SU-DHL-6 (cell line): ENCODE results near the gene FAM170A.

Experiments
- H2AFZ ChIP-seq: fragments of 200-600 bp; sonication (generic); 2 replicates; pipeline ENCODE4 v1.6.1; 2014; ENCODE audit warnings: low read depth, mild to moderate bottlenecking, moderate library complexity, mixed read lengths, antibody characterized with exemption, low read length; ENCODE audit not compliant: severe bottlenecking
- H3F3A ChIP-seq: fragments of 200-600 bp; shearing (Covaris generic); 2 replicates; pipeline ENCODE4 v1.6.0; 2016; ENCODE audit warnings: antibody characterized with exemption, mild to moderate bottlenecking; ENCODE audit not compliant: insufficient read depth
- H3K27ac ChIP-seq: fragments of 200-600 bp; sonication (generic); 2 replicates; pipeline ENCODE4 v1.5.1; 2016; ENCODE audit warnings: low read depth, mild to moderate bottlenecking, low read length, moderate library complexity, mixed read lengths
- H3K27me3 ChIP-seq: fragments of 200-600 bp; sonication (generic), shearing (Covaris generic); 2 replicates; pipeline ENCODE4 v1.6.0; 2014; ENCODE audit warnings: mild to moderate bottlenecking, low read length
- H3K36me3 ChIP-seq: fragments of 200-600 bp; sonication (generic); 2 replicates; pipeline ENCODE4 v1.6.1; 2014; ENCODE audit warnings: mild to moderate bottlenecking, low read length, mixed read lengths
- H3K4me2 ChIP-seq: fragments of 300-600, 200-600 bp; shearing (Covaris generic), sonication (generic); 2 replicates; pipeline ENCODE4 v1.6.0; 2014; ENCODE audit warnings: low read length, low read depth, mild to moderate bottlenecking; ENCODE audit not compliant: poor library complexity, severe bottlenecking
- H3K4me3 ChIP-seq: fragments of 200-600 bp; sonication (generic); 2 replicates; pipeline ENCODE4 v1.5.1; 2014; ENCODE audit warnings: antibody characterized with exemption, low read length, mild to moderate bottlenecking, mixed read lengths; ENCODE audit not compliant: insufficient read depth, poor library complexity, severe bottlenecking
- H3K79me2 ChIP-seq: fragments of 200-600 bp; sonication (generic); 2 replicates; pipeline ENCODE4 v1.6.1; 2014; ENCODE audit warnings: mild to moderate bottlenecking, low read length, moderate library complexity; ENCODE audit not compliant: insufficient read depth
- H3K9ac ChIP-seq: fragments of 200-600 bp; sonication (generic); 2 replicates; pipeline ENCODE4 v1.7.0; 2014; ENCODE audit warnings: mild to moderate bottlenecking, low read length
- H3K9me2 ChIP-seq: fragments of 200-600 bp; sonication (generic); replicated peaks from 2 replicates; pipeline ENCODE4 v1.6.1; 2014; ENCODE audit warnings: low read length; ENCODE audit not compliant: insufficient read depth
- H3K9me3 ChIP-seq: fragments of 200-600 bp; sonication (generic); 2 replicates; pipeline ENCODE4 v1.6.1; 2014; ENCODE audit warnings: low read length, mixed read lengths; ENCODE audit not compliant: insufficient read depth
- H4K20me1 ChIP-seq: fragments of 200-600 bp; sonication (generic); 2 replicates; pipeline ENCODE4 v1.6.1; 2014; ENCODE audit warnings: low read depth, mild to moderate bottlenecking, antibody characterized with exemption, low read length, moderate library complexity, mixed read lengths
- CTCF ChIP-seq: fragments of 200-600 bp; sonication (generic); IDR thresholded peaks from one replicate; pipeline ENCODE4 v1.5.1; 2017; ENCODE audit warnings: antibody characterized with exemption, mild to moderate bottlenecking, low read length, moderate library complexity; ENCODE audit not compliant: insufficient read depth, poor library complexity, severe bottlenecking
- EZH2phosphoT487 ChIP-seq: fragments of 200-600 bp; sonication (generic), shearing (Covaris generic); conservative IDR thresholded peaks from 2 replicates; pipeline ENCODE4 v1.6.1; 2018; ENCODE audit warnings: mild to moderate bottlenecking, antibody characterized with exemption, low read length, moderate library complexity, mixed read lengths

The FAM170A gene

GRCh38 chr5:119614838-119615237, 14.5 kb upstream of the FAM170A start:
- H3K79me2 ChIP-seq, result no peaks in the 10 kb centered on the region
- no peak overlapping the region for H3K9ac ChIP-seq
- no peak overlapping the region for H3K4me3 ChIP-seq
- H4K20me1 ChIP-seq, result no peaks in the 10 kb centered on the region
- H3K36me3 ChIP-seq, result no peaks in the 10 kb centered on the region
- TF ChIP-seq EZH2phosphoT487, result no peak
- no peak for TF ChIP-seq CTCF
- no peaks in the 10 kb centered on the region for H3F3A ChIP-seq
- H3K9me3 ChIP-seq, result no peaks in the 10 kb centered on the region
- no peak overlapping the region for H2AFZ ChIP-seq
- no peak overlapping the region for H3K27ac ChIP-seq
- H3K9me2 ChIP-seq, result no peaks in the 10 kb centered on the region
- H3K4me2 ChIP-seq, result no peak overlapping the region
- H3K27me3 ChIP-seq, result 0 out of 2 replicates have a peak, but pooled peaks cover 3% of the 10 kb centered on the region

GRCh38 chr5:119626086-119626485, 3.3 kb upstream of the FAM170A start:
- H3F3A ChIP-seq, result no peaks in the 10 kb centered on the region
- H3K9me2 ChIP-seq, result no peaks in the 10 kb centered on the region
- no peak overlapping the region for H2AFZ ChIP-seq
- H4K20me1 ChIP-seq, result no peaks in the 10 kb centered on the region
- no peaks in the 10 kb centered on the region for H3K36me3 ChIP-seq
- H3K27ac ChIP-seq, result no peak overlapping the region
- no peak overlapping the region for H3K4me2 ChIP-seq
- 0 out of 2 replicates have a peak, but pooled peaks cover 3% of the 10 kb centered on the region for H3K27me3 ChIP-seq
- no peaks in the 10 kb centered on the region for H3K79me2 ChIP-seq
- no peak overlapping the region for H3K9ac ChIP-seq
- no peaks in the 10 kb centered on the region for H3K9me3 ChIP-seq
- TF ChIP-seq CTCF, result no peak
- no peak for TF ChIP-seq EZH2phosphoT487
- no peak overlapping the region for H3K4me3 ChIP-seq

GRCh38 chr5:119630752-119631440, 1.5 kb downstream of the FAM170A start:
- Histone ChIP-seq H3F3A (no peaks in the 10 kb centered on the region), H3K27me3 (no peaks in the 10 kb centered on the region), H2AFZ (no peak overlapping the region), H3K4me3 (no peak overlapping the region), H4K20me1 (no peaks in the 10 kb centered on the region), H3K9me3 (no peaks in the 10 kb centered on the region), H3K36me3 (no peaks in the 10 kb centered on the region), H3K27ac (no peak overlapping the region), H3K4me2 (no peak overlapping the region), H3K9me2 (no peaks in the 10 kb centered on the region), H3K9ac (no peak overlapping the region), H3K79me2 (no peaks in the 10 kb centered on the region)
- no peak for TF ChIP-seq CTCF
- no peak for TF ChIP-seq EZH2phosphoT487
